Endothelial cell of umbilical vein (primary cell): Measurements from ENCODE around the gene CHRNA5. TPM values are rescaled to one million over a fixed set of nuclear protein-coding genes. Genes with fewer than 3 reads are reported as not detected.

Experiments
- BruUV-seq: library from RNA; stranded (reverse); fragments of 400-500 nt; replicated peaks from 2 replicates; lab custom pipeline; 2021; lab: Mats Ljungman, UMichigan
- CTCF ChIA-PET: fragments of 300-600, 350-600 bp; sonication (Branson Sonifier 250); formaldehyde crosslinking; loops from one replicate; lab custom pipeline; 2021; ENCODE audit warnings: antibody characterized with exemption, inconsistent platforms; lab: Charles Lee
- POLR2A ChIA-PET: fragments of 300-600, 350-600 bp; sonication (Branson Sonifier 250); formaldehyde crosslinking; loops from one replicate; lab custom pipeline; 2021; ENCODE audit warnings: antibody characterized with exemption, inconsistent platforms; lab: Charles Lee
- DNase-seq: peaks from one replicate; pipeline ENCODE4 v3.0.0-alpha.2; 2011; ENCODE audit warnings: low read depth, low spot score
- FAIRE-seq: peaks from 2 replicates; lab custom pipeline; 2011; peaks lifted over from hg19 to GRCh38; lab: Jason Lieb, UNC
- H2AFZ ChIP-seq: 2 replicates; pipeline ENCODE4 v1.6.0; 2012; ENCODE audit warnings: low read depth, low read length, control low read depth, inconsistent platforms
- H3K27ac ChIP-seq: 2 replicates; pipeline ENCODE4 v1.5.1; 2011; ENCODE audit warnings: low read depth, mild to moderate bottlenecking, control low read depth, low read length, moderate library complexity; ENCODE audit not compliant: insufficient read depth
- H3K27me3 ChIP-seq, 2 experiments: 2 replicates each; pipeline versions ENCODE4 v1.6.0 to v1.6.1; 2011; ENCODE audit warnings: low read length in 2 of 2, mixed read lengths in 1 of 2; ENCODE audit not compliant: control insufficient read depth in 2 of 2, insufficient read depth in 2 of 2
- H3K36me3 ChIP-seq, 2 experiments: 2 replicates in 1 of 2; 3 replicates in 1 of 2; pipeline ENCODE4 v1.5.1; 2011; ENCODE audit warnings: low read length in 2 of 2, mild to moderate bottlenecking in 1 of 2, moderate library complexity in 1 of 2; ENCODE audit not compliant: control insufficient read depth in 2 of 2, insufficient read depth in 2 of 2; ENCODE audit errors: extremely low read depth in 1 of 2
- H3K4me1 ChIP-seq: 3 replicates; pipeline ENCODE4 v1.5.1; 2011; ENCODE audit warnings: mild to moderate bottlenecking, low read length; ENCODE audit not compliant: control insufficient read depth, insufficient read depth; ENCODE audit errors: extremely low read depth
- H3K4me2 ChIP-seq: 2 replicates; pipeline ENCODE4 v1.6.1; 2011; ENCODE audit warnings: low read length, control low read depth, mixed read lengths; ENCODE audit not compliant: insufficient read depth
- H3K4me3 ChIP-seq, 3 experiments: fragments of 200-600 bp in 1 of 3; sonication (generic), shearing (Covaris generic) in 1 of 3; replicated peaks in 1 of 3; 2 replicates each; pipeline ENCODE4 v1.5.1; 2011 to 2016; ENCODE audit warnings: control low read depth in 3 of 3, low read length in 3 of 3, mild to moderate bottlenecking in 2 of 3, inconsistent platforms in 1 of 3, low read depth in 1 of 3, moderate library complexity in 1 of 3; ENCODE audit not compliant: insufficient read depth in 1 of 3
- H3K79me2 ChIP-seq: 2 replicates; pipeline ENCODE4 v1.6.0; 2012; ENCODE audit warnings: low read length, inconsistent platforms; ENCODE audit not compliant: control insufficient read depth, insufficient read depth
- H3K9ac ChIP-seq: replicated peaks from 2 replicates; pipeline ENCODE3; 2011; ENCODE audit warnings: low read length, control low read depth; ENCODE audit not compliant: insufficient read depth; ENCODE audit errors: extremely low read depth
- H3K9me1 ChIP-seq: replicated peaks from 3 replicates; pipeline ENCODE4 v1.6.0; 2011; ENCODE audit warnings: mild to moderate bottlenecking, low read length; ENCODE audit not compliant: control insufficient read depth, insufficient read depth; ENCODE audit errors: extremely low read depth
- H3K9me3 ChIP-seq: replicated peaks from 2 replicates; pipeline ENCODE4 v1.5.1; 2012; ENCODE audit warnings: low read length, inconsistent platforms; ENCODE audit not compliant: control insufficient read depth, insufficient read depth
- H4K20me1 ChIP-seq: replicated peaks from 2 replicates; pipeline ENCODE3; 2011; ENCODE audit warnings: mild to moderate bottlenecking, low read length; ENCODE audit not compliant: control insufficient read depth, insufficient read depth; ENCODE audit errors: extremely low read depth
- CTCF ChIP-seq, 2 donors: IDR thresholded peaks; 1 replicate in 1 of 2; 2 replicates in 1 of 2; pipeline ENCODE4 v1.5.1; 2011; ENCODE audit warnings: low read length in 2 of 2, mild to moderate bottlenecking in 2 of 2, moderate library complexity in 2 of 2, control low read depth in 1 of 2, inconsistent platforms in 1 of 2, low read depth in 1 of 2; ENCODE audit not compliant: insufficient read depth in 1 of 2; ENCODE audit errors: extremely low read depth in 1 of 2
- EZH2 ChIP-seq: IDR thresholded peaks from 2 replicates; pipeline ENCODE4 v1.6.1; 2012; ENCODE audit warnings: borderline replicate concordance, low read depth, mild to moderate bottlenecking, moderate library complexity, low read length, inconsistent platforms; ENCODE audit not compliant: severe bottlenecking
- FOS ChIP-seq: IDR thresholded peaks from 2 replicates; pipeline ENCODE4 v1.6.1; 2011; ENCODE audit warnings: mild to moderate bottlenecking, low read length, moderate library complexity, borderline replicate concordance; ENCODE audit not compliant: insufficient read depth
- GATA2 ChIP-seq: IDR thresholded peaks from 2 replicates; pipeline ENCODE4 v1.7.0; 2011; ENCODE audit warnings: low read depth, mild to moderate bottlenecking, moderate library complexity, mixed read lengths, low read length; ENCODE audit not compliant: insufficient read length, insufficient read depth
- JUN ChIP-seq: IDR thresholded peaks from 2 replicates; pipeline ENCODE4 v1.6.1; 2011; ENCODE audit warnings: borderline replicate concordance, low read depth; ENCODE audit not compliant: insufficient read length, insufficient read depth
- MAX ChIP-seq: IDR thresholded peaks from 2 replicates; pipeline ENCODE4 v1.6.1; 2011; ENCODE audit not compliant: insufficient read depth, insufficient read length
- MYC ChIP-seq: IDR thresholded peaks from one replicate; pipeline ENCODE4 v1.6.1; 2011; ENCODE audit warnings: mild to moderate bottlenecking, low read depth, low read length
- POLR2A ChIP-seq: IDR thresholded peaks from 2 replicates; pipeline ENCODE4 v1.6.1; 2012; ENCODE audit warnings: low read depth, mild to moderate bottlenecking, control low read depth, low read length
- POLR2AphosphoS5 ChIP-seq: IDR thresholded peaks from 2 replicates; pipeline ENCODE4 v1.6.1; 2012; ENCODE audit warnings: low read depth, mild to moderate bottlenecking, control low read depth, low read length, moderate library complexity; ENCODE audit not compliant: insufficient read depth
- dilution Hi-C: fragments of 300-500 bp; cut with MboI; formaldehyde crosslinking; loops from one replicate; pipeline ENCODE4 v1.15.0; 2019; ENCODE audit warnings: low sequenced_read_pairs; ENCODE audit not compliant: extremely low pct_ligation_motif_present
- intact Hi-C: fragments of 100-400 bp; cut with micrococcal nuclease; formaldehyde crosslinking; loops from one replicate; pipeline ENCODE4 v1.10.0; 2022
- polyA plus RNA-seq, 4 experiments: library from polyadenylated mRNA; depleted of rRNA in 3 of 4; stranded (reverse) in 3 of 4; unstranded in 1 of 4; fragments of >200 nt; gene quantifications; 2 replicates each; pipeline versions ENCODE4 v1.2.1 to v1.2.3, GENCODE V29; 2011 to 2012; ENCODE audit warnings: missing spikeins in 1 of 4
- total RNA-seq: library from RNA; stranded (reverse); gene quantifications from 2 replicates; pipeline ENCODE4 v1.2.3, GENCODE V29; 2021

Gene CHRNA5
- total and polyA plus RNA-seq, 2 donors (not counting 3 experiments of a cell fraction or from before 2014, with no cell fraction given) = 6.4 to 12.7 TPM

GRCh38 chr15:78527325-78527724, 38.0 kb upstream of the CHRNA5 start:
- peaks cover 0 to 3% of the 10 kb centered on the region in 2 experiments for H3K27me3 ChIP-seq
- dilution Hi-C loops = no loop called here
- no peak overlapping the region for H3K4me3 ChIP-seq
- FAIRE-seq = no peak
- no TSS peak for BruUV-seq
- H3K9me1 ChIP-seq = no peaks in the 10 kb centered on the region
- intact Hi-C loops = no loop called here
- H3K9ac ChIP-seq = no peak overlapping the region
- TF ChIP-seq FOS (no peak), MYC (no peak), POLR2AphosphoS5 (no peak), EZH2 (no peak), POLR2A (no peak), GATA2 (no peak), MAX (no peak), JUN (no peak), CTCF (IDR thresholded peaks at IDR 0.05; ENCODE audit: extremely low read depth in 1 of 2, insufficient read depth in 1 of 2, low read depth in 1 of 2, low read length in 2 of 2) (no peak)
- no peak overlapping the region for H2AFZ ChIP-seq
- ChIA-PET CTCF (no interaction called here), POLR2A (no interaction called here)
- H3K9me3 ChIP-seq = no peaks in the 10 kb centered on the region
- no peak overlapping the region for H3K27ac ChIP-seq
- H3K36me3 ChIP-seq = no peaks in the 10 kb centered on the region
- H3K79me2 ChIP-seq = no peaks in the 10 kb centered on the region
- H3K4me1 ChIP-seq = no peaks in the 10 kb centered on the region
- H3K4me2 ChIP-seq = no peak overlapping the region
- no peak for DNase-seq
- no peaks in the 10 kb centered on the region for H4K20me1 ChIP-seq
